Measurements from ENCODE around the gene KCNS3.

Gene KCNS3

DNA sequence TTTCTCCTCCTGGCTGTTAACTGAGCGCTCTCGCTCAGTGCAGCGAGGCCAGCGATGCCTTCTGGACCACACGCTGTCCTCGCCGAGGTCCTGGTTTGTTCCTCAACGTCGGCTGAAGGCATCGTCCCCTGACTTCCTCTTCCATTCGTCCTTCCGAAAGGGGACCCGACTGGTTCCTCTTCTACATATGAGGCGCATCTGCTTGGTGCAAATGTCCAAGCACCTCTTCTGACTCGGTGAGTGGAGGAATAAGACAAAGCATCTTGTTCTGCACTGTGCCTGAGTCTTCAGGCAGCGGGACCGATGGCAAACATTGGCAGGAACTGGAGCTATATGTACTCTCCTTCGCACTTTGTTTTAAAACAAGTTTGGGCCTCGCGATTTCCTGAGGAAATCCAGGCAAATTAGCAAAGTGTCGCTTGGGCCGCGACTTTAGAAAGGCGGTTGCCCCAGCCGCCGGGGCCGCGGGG lies 621 bp upstream of the KCNS3 start:
- DNase-seq (ENCODE audit: low spot score), result no peak

GRCh38 chr2:17879137-17879912 lies 858 bp downstream of the KCNS3 start:
- DNase-seq (ENCODE audit: low spot score), result peak; percentile 57

- no peak for DNase-seq (ENCODE audit: low spot score)
Measured at GRCh38 chr2:17879913-17880274, 1.4 kb downstream of the KCNS3 start.

DNA sequence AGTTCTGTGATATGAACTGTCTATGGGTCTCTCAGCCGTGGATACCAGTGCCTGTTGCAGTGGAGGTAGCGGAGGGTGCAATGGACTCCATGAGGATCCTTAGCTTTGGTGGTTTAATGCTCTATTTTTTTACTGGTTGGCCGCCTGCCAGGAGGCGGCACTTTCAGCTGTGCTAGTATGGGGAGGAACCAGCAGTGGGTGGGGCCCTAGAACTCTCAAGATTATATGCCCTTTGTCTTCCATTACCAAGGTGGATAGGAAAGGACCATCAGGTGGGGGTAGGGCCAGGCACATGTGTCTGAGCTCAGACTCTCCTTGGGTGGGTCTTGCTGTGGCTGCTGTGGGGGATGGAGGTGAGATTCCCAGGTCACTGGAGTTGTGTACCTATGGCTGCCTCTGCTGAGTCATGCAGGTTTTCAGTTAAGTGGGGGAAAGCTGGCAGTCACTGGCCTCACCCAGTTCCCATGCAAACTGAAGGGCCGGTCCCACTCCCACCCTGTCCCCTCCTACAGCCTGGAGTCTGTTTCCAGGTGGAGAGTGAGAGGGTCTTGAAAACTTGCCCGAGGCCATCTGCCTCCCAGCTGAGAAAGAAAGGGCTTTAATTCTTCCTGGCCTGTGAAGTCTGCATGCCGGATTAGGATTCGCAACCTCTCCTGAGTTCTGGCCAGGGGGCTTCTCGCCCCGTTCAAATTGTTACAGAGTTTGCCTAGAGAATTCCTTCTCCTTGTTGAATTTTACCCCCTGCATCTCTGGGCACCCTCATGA lies 14.5 kb downstream of the KCNS3 start:
- DNase-seq (ENCODE audit: low spot score), result no peak

GRCh38 chr2:17894005-17894404 lies 15.5 kb downstream of the KCNS3 start:
- no peak for DNase-seq (ENCODE audit: low spot score)

DNA sequence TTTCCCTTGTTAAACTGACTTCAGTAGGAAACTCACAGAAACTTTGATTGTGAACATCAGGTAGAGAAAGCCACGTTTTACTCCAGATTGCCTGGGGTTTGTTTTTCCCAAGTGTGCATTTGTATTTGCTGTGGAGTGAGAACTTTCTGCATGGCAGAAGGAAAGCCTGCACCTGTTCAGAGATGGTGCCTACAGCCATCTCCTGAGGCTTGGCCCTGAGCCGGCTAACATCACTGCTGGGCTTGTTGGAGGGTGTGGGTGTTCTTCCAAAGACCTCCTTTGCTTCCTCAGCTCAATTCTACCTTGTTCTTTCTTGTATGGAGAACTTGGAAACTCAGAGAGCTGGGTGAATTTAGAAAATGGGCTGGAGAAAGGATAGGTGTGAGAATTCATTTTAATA lies 16.1 kb downstream of the KCNS3 start:
- no peak for DNase-seq (ENCODE audit: low spot score)

DNA sequence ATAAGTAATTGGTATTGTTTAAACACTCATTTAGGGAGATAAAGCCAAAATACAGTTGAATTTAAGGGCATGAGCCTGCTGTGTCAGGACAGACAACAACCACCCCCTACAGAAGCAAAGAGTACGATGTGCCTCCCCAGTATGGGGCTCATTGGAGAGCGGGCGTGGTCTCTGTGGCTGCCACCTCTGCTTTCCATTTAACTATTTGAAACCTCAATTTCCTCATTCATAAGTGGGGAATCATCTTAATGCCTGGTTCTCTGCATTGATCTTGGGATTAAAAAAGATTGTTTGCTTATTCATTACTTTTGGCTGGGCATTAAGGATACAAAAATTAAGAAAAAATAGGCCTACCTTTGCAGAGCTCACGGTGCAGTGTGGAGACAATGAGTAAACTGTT lies 21.4 kb downstream of the KCNS3 start:
- no peak for DNase-seq (ENCODE audit: low spot score)

- DNase-seq (ENCODE audit: low spot score), result no peak
Measured at GRCh38 chr2:17901246-17901645, 22.8 kb downstream of the KCNS3 start.

DNA sequence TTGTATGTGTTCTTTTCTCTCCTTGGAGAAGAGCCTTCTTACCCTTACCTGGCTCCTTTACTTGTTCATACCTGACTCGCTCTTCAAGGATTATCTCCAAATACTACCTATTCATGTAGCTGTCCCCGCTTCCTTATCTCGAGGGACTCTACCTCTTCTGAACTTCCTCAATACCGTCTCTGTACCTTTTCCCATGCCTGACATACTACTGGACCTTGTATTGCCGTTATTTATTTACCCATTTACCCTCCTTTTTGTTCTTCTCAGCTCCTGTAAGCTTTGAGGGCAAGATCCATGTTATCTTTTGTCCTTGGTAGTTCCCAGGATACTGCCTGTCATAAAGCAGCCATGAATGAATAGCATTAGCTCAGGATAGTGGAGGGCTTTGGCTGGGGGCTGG lies 32.5 kb downstream of the KCNS3 start:
- DNase-seq (ENCODE audit: low spot score), result no peak

- DNase-seq (ENCODE audit: low spot score), result no peak
Measured at GRCh38 chr2:17911491-17912260, 33.2 kb downstream of the KCNS3 start.

- no peak for DNase-seq (ENCODE audit: low spot score)
Measured at GRCh38 chr2:17912266-17912691, 33.8 kb downstream of the KCNS3 start.

DNA sequence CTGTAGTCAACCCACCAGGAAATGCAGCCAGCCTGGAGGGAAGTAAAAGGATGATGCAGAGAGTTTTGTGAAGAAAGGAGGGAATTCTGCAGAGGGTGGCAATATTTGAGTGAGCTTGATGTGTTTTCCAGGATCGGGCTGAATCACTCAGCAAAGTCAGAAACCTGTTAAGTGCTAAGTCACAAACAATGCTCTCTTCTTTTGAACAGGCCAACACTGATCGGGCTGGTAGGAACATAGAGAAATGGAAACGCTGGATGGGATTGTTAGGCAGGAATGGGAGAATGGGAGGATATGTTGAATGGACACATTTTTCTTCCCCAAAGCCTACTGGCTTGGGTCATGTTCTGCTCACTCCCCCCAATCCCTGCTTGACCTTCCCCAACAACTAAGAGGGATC lies 36.6 kb downstream of the KCNS3 start:
- no peak for DNase-seq (ENCODE audit: low spot score)

DNA sequence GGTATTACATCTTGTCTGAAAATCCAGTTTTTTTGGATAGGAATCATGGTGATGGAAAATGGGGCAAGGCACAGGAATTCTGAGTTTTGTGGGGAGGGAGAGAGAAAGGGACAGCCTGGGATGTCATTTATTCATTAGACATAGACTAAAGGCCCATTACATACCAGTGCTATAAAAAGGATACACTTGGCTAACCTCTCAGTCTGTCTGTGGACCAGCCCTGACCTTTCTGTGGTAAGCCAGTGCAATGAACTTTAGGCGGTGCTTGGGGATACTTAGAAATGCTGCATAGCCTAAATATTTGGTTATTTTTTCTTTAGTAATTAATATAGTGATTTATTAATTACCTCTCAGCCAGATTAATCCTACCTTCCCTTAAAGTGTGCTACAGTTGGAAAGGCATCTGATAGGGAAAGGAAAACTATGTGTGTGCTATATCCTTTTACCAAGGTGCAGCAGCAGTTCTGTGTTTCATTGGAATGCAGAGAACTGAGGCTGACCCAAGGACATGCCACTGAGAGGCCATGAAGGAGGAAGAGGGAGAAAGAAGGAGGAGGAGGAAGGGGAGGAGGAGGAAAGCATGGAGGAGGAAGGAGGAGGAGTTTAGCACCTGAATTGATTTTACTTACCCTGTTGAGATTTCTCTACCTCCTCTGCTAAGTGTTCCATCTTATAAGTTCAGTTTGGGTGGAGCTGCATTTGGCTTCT lies 37.5 kb downstream of the KCNS3 start:
- no peak for DNase-seq (ENCODE audit: low spot score)

- no peak for DNase-seq (ENCODE audit: low spot score)
Measured at GRCh38 chr2:17916584-17916983, 38.1 kb downstream of the KCNS3 start.

DNA sequence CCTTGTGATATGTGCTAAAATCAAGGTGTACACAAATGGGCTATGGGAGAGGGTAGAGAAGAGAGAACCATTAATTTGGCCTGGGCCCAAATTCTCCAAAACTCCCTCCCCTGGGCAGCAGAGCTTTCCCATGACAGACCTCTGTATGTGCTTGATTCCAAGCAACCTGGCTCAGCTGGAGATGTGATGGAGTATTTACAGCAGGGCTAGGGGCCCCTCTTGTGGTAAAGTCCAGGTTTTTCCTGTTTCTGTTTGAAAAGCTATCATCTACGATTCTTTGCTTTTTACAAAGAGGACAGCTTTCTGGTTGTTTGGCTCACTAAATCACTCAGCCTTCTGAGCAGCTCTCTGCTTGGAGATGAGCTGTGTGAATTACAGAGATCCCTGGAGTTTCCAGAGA lies 40.3 kb downstream of the KCNS3 start:
- no peak for DNase-seq (ENCODE audit: low spot score)

DNA sequence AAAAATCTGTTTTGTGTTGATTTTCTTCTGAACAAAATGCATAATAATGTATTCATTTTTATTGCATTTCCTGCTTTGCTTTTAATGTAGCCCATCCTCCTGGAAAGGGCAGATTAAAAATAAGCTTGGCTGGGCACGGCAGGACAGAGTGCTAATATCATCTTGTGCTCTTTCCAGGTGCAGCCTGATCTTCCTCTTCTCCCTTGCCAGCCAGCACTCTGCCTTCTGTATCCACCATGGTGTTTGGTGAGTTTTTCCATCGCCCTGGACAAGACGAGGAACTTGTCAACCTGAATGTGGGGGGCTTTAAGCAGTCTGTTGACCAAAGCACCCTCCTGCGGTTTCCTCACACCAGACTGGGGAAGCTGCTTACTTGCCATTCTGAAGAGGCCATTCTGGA lies 52.3 kb downstream of the KCNS3 start:
- no peak for DNase-seq (ENCODE audit: low spot score)

DNA sequence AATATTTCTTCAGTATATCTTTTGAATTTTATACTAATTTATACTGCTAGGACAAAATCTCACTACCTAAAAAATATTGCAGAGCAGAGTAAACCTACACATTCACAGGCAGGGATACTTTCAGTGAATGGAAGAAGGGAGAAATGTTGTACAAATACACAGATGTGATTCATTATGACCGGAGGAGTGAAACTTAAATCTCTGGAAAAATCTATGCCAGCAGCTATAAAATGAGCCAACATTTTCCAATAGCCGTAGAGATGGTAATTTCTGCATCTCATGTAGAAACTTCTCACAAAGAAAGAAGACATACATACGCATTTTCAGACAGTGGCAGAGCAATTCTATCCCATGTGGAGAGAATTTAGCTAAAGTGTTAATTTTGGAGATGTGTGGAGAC lies 54.8 kb downstream of the KCNS3 start:
- DNase-seq (ENCODE audit: low spot score), result no peak

DNA sequence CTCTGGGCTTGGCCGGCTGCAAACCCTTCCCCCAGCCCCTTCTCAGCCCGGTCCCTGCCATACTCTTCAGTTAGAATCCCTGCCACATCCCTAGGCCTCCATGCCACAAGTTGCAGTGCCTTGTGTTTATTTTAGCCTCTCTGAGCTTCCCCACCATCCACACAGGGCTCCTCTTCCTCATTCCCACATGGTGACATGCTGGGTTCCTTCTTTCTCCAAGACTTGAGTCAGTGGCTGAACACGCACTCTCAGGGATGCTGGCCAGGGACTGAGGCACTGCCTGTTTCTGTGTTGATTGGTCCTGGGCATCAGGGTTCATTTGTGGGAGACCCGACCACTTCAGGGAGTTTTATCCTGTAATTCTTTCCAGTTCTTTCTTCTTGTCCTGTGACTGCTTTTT lies 56.3 kb downstream of the KCNS3 start:
- DNase-seq (ENCODE audit: low spot score), result no peak

DNA sequence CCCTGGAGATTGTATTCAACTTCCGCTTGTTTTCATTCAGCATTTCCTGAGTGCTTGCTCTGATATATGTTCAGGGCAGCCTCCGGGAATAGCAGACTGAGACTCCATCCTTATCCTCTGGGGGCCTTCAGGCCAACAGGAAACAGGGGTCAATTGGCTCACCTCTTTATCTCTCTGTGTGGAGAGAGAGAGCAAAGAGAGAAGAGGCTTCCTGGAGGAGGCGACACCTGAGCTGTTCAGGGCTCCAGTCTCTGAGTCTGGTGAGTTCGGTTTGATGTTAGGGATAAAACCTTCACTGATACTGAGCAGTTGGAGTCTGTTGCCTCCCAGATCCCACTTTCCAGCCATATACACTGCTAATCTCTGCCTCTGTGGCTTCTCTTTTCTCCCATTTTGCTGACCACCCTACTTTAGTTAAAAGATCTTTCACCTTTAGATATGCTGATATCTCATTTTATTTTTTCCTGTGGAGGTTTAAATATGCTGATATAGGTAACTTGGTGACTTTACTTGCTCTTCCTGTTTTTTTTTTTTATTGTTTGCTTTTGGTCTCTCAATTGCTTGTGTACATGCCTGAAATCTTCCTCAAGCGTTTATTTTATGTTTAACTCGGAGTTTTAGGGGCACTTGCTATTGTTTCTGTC lies 56.9 kb downstream of the KCNS3 start:
- no peak for DNase-seq (ENCODE audit: low spot score)

GRCh38 chr2:17936599-17936998 lies 58.1 kb downstream of the KCNS3 start:
- no peak for DNase-seq (ENCODE audit: low spot score)

- no peak for DNase-seq (ENCODE audit: low spot score)
Measured at GRCh38 chr2:17940091-17940630, 61.7 kb downstream of the KCNS3 start.
